Body of pancreas (tissue), 4 donors: Measurements from ENCODE around the gene LINGO4. TPM values are rescaled to one million over a fixed set of nuclear protein-coding genes. Genes with fewer than 3 reads are reported as not detected.
"Not testable (repeated sequence)": the region's sequence is repeated elsewhere in the genome, so short reads cannot be mapped to it uniquely, and the experiment has no call there.

Experiments
- ATAC-seq: fragments of 150-250 bp; one replicate; pipeline ENCODE4 v1.9.1; 2016
- DNase-seq, 4 donors: peaks; one replicate each; pipeline ENCODE4 v3.0.0-alpha.2; 2019
- H3K27ac ChIP-seq, 4 donors: fragments of 200-600 bp; sonication (generic); 1 replicate in 3 of 4; 2 replicates in 1 of 4; pipeline versions ENCODE4 v1.5.1 to v1.6.1; 2016 to 2019; ENCODE audit warnings: mild to moderate bottlenecking in 1 of 4, mixed read lengths in 1 of 4, moderate library complexity in 1 of 4
- H3K27me3 ChIP-seq, 2 donors: fragments of 200-600 bp; sonication (generic); one replicate each; pipeline ENCODE4 v1.6.0; 2016; ENCODE audit warnings: mild to moderate bottlenecking in 1 of 2
- H3K36me3 ChIP-seq, 2 donors: fragments of 200-600 bp; sonication (generic); replicated peaks in 1 of 2; 2 replicates each; pipeline ENCODE4 v1.5.1; 2016; ENCODE audit warnings: low read depth in 2 of 2; ENCODE audit not compliant: insufficient read depth in 1 of 2
- H3K4me1 ChIP-seq: fragments of 200-600 bp; sonication (generic); one replicate; pipeline ENCODE4 v1.6.0; 2016
- H3K4me3 ChIP-seq, 2 donors: fragments of 200-600 bp; sonication (generic); 1 replicate in 1 of 2; 2 replicates in 1 of 2; pipeline ENCODE4 v1.5.1; 2016 to 2019
- H3K9me3 ChIP-seq, 3 donors: fragments of 200-600 bp; sonication (generic); 1 replicate in 2 of 3; 2 replicates in 1 of 3; pipeline ENCODE4 v1.5.1; 2016
- CTCF ChIP-seq, 7 experiments: fragments of 450-650 bp in 4 of 7; fragments of 200-600 bp in 3 of 7; sonication (generic) in 3 of 7; IDR thresholded peaks; one replicate each; pipeline ENCODE4 v1.5.1; 2016 to 2019; ENCODE audit warnings: antibody characterized with exemption in 7 of 7
- POLR2A ChIP-seq, 3 donors: fragments of 450-650 bp; IDR thresholded peaks; one replicate each; pipeline ENCODE4 v1.6.1; 2016; ENCODE audit warnings: antibody characterized with exemption in 3 of 3, mild to moderate bottlenecking in 2 of 3
- WGBS, 2 donors: methylation state at CpG; one replicate each; pipeline ENCODE4 v1.1.5; 2017; 5-methylcytosine and 5-hydroxymethylcytosine counted together
- intact Hi-C: fragments of 100-400 bp; cut with DNase I; formaldehyde crosslinking; loops from one replicate; pipeline ENCODE4 v1.15.1; 2023
- total RNA-seq, 2 donors: library from RNA; depleted of rRNA; stranded (reverse); fragments of >200 nt; gene quantifications; one replicate each; pipeline ENCODE4 v1.1.0, GENCODE V29; 2016

Gene LINGO4
- total RNA-seq, 2 donors from 2014 or later, result 0.66 to 1.6 TPM

GRCh38 chr1:151773702-151774101 lies 31.5 kb downstream of the LINGO4 start:
- no peak overlapping the region for H3K27ac ChIP-seq
- intact Hi-C loops, result no loop called here
- no peaks in the 10 kb centered on the region for H3K27me3 ChIP-seq
- H3K36me3 ChIP-seq, result peaks cover 0 to 6% of the 10 kb centered on the region in 2 donors
- DNase-seq (no peak), ATAC-seq (no peak)
- 69 to 72% methylated on average over 5 of the region's 5 CpGs for WGBS, 2 donors
- H3K4me3 ChIP-seq, result no peak overlapping the region
- H3K4me1 ChIP-seq, result no peaks in the 10 kb centered on the region
- no peak for TF ChIP-seq CTCF (IDR thresholded peaks at IDR 0.05)
- TF ChIP-seq POLR2A (IDR thresholded peaks at IDR 0.05), result no peak
- no peaks in the 10 kb centered on the region for H3K9me3 ChIP-seq

GRCh38 chr1:151769270-151769669 lies 35.9 kb downstream of the LINGO4 start:
- DNase-seq, H3K27me3 ChIP-seq, intact Hi-C loops, H3K27ac ChIP-seq, ATAC-seq, H3K36me3 ChIP-seq, H3K9me3 ChIP-seq, H3K4me3 ChIP-seq: not testable (repeated sequence)
- peaks cover 14% of the 10 kb centered on the region for H3K4me1 ChIP-seq
- WGBS, 2 donors, result 87% methylated on average over 19 of the region's 34 CpGs; no CpG with 5 or more reads in 1 of the 2 donors

GRCh38 chr1:151768351-151769066 lies 36.7 kb downstream of the LINGO4 start:
- intact Hi-C loops, H3K9me3 ChIP-seq, H3K36me3 ChIP-seq, H3K4me3 ChIP-seq, H3K27me3 ChIP-seq: not testable (repeated sequence)
- Histone ChIP-seq H3K4me1 (peaks cover 19% of the 10 kb centered on the region), H3K27ac (peak overlapping the region in 2 of 4 donors; percentile 39 to 42)
- WGBS, 2 donors, result 26 to 27% methylated on average over 2 of the region's 7 CpGs
- ATAC-seq, result peak; percentile 65
- DNase-seq, result peak in 3 of 4 donors; percentile 8 to 28 (median 25)

- peak; percentile 3 for ATAC-seq
- intact Hi-C loops, result no loop called here
These were observed 41.2 kb downstream of the LINGO4 start for GRCh38 chr1:151763990-151764389.

GRCh38 chr1:151762941-151763921 lies 42.0 kb downstream of the LINGO4 start, which contains the start of gene MRPL9:
Gene MRPL9 (minus strand): TSS chr1:151763496. CDS start chr1:151763479, 17 bp downstream.
- no peaks in the 10 kb centered on the region for H3K9me3 ChIP-seq
- H3K36me3 ChIP-seq, result peaks cover 0 to 6% of the 10 kb centered on the region in 2 donors
- DNase-seq (peak; percentile 82 to 90 (median 84)), ATAC-seq (peak; percentile 98)
- 0 to 1% methylated on average over 37 to 68 of the region's 68 CpGs for WGBS, 2 donors
- H3K27me3 ChIP-seq, result no peaks in the 10 kb centered on the region
- H3K4me3 ChIP-seq, result peak within 1 kb of the TSS; percentile 79 to 97
- H3K27ac ChIP-seq, result peak within 1 kb of the TSS; percentile 87 to 91 (median 89)
- peaks cover 21% of the 10 kb centered on the region for H3K4me1 ChIP-seq
- intact Hi-C loops, result no loop called here
- peak; percentile 60 to 87 (median 79) for TF ChIP-seq POLR2A (IDR thresholded peaks at IDR 0.05)
- peak in 1 of 7 experiments; percentile 9 for TF ChIP-seq CTCF (IDR thresholded peaks at IDR 0.05)

More at GRCh38 chr1:151763990-151764389, 41.2 kb downstream of the LINGO4 start:
- WGBS, 2 donors, result 33 to 49% methylated on average over 10 of the region's 10 CpGs
- Histone ChIP-seq H3K36me3 (peaks cover 0 to 6% of the 10 kb centered on the region in 2 donors), H3K9me3 (no peaks in the 10 kb centered on the region), H3K27me3 (no peaks in the 10 kb centered on the region), H3K4me1 (peaks cover 25% of the 10 kb centered on the region), H3K4me3 (peak overlapping the region; percentile 79 to 97), H3K27ac (peak overlapping the region in 3 of 4 donors; percentile 87 to 91 (median 91))
- TF ChIP-seq POLR2A (IDR thresholded peaks at IDR 0.05), result no peak
- no peak for TF ChIP-seq CTCF (IDR thresholded peaks at IDR 0.05)
- DNase-seq, result no peak
